ENCODE results near the gene KLC4. TPM values are rescaled to one million over a fixed set of nuclear protein-coding genes. Genes with fewer than 3 reads are reported as not detected.

KLC4 gene
- total and polyA plus RNA-seq, 9 of the 15 experiments (the other 6 are each of a cell fraction or from before 2014, with no cell fraction given): 1.7 to 16.2 (median 7.7) TPM

DNA sequence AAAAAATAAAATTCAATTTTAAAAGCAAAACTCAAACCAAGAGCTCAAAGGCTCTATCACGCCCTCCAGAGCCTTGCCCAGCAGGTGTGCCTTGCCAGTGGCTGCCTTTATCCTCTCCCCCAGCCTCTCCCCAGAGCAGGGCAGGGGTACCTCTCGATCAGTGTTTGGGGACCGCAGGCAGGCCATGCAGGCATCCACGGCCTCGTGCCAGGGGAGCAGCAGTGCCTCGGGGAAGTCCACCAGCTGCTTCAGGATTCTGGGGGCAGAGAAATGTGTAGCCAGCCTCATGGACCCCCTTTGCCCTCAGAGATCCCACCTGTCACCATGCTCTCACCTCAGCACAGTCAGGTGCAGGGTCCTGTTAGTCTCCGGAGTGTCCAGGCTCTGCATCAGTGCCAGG lies 11.4 kb upstream of the KLC4 start:
- in situ Hi-C loops (cut with MboI) (no loop called here), intact Hi-C loops (cut with micrococcal nuclease) (no loop called here)
- no peak overlapping the region for H3K4me2 ChIP-seq (ENCODE audit: insufficient read depth, low read length)
- DNase-seq (ENCODE audit: extremely low read depth in 1 of 4, low spot score in 3 of 4) (no peak), FAIRE-seq (no peak), ATAC-seq (no peak)
- TF ChIP-seq RCOR1 (IDR thresholded peaks at IDR 0.05; ENCODE audit: borderline replicate concordance in 1 of 2, low read depth in 2 of 2, low read length in 2 of 2) (no peak), POLR2G (IDR thresholded peaks at IDR 0.05; ENCODE audit: low read depth, low read length) (peak; percentile 52; the same call in 1 of the 2 replicates), MXI1 (IDR thresholded peaks at IDR 0.05; ENCODE audit: low read depth, low read length) (no peak), TOE1 (IDR thresholded peaks at IDR 0.05; ENCODE audit: borderline replicate concordance) (no peak), TOE1 (CRISPR knock-in tag; IDR thresholded peaks at IDR 0.05; ENCODE audit: borderline replicate concordance, low read depth) (no peak), RBFOX2 (IDR thresholded peaks at IDR 0.05; ENCODE audit: low read depth, low read length) (peak; percentile 52), XRCC3 (IDR thresholded peaks at IDR 0.05) (no peak), PPARD (CRISPR knock-in tag; IDR thresholded peaks at IDR 0.05) (no peak)
- no peaks in the 10 kb centered on the region for H3K9me3 ChIP-seq (replicated peaks; ENCODE audit: control insufficient read depth, insufficient read depth, low read depth, low read length)
- H3K79me2 ChIP-seq (ENCODE audit: control insufficient read depth, insufficient read depth, low read length): peaks cover 16% of the 10 kb centered on the region
- peaks cover 12% of the 10 kb centered on the region for H3K9me1 ChIP-seq (ENCODE audit: control insufficient read depth, insufficient read depth, low read length)
- no peak overlapping the region for H3K27ac ChIP-seq (ENCODE audit: extremely low read depth, low read depth, low read length)
- no peaks in the 10 kb centered on the region for H3K27me3 ChIP-seq (ENCODE audit: control insufficient read depth in 2 of 2, insufficient read depth in 2 of 2, low read length in 2 of 2)
- ChIA-PET CTCF (ENCODE audit: low intra/inter-chr PET ratio) (no interaction called here), POLR2A (interaction anchor here (0.6 to 3.9 kb wide), 7 partner anchors 13 to 635 kb away, joined by 3 to 22 read pairs (median 3); no protein-coding TSS in a partner anchor)
- peak overlapping the region in 1 of 2 experiments; percentile 66; a peak in 2 of 4 replicates for H3K9ac ChIP-seq (ENCODE audit: insufficient read depth in 1 of 2, low read depth in 2 of 2, low read length in 2 of 2)
- no peaks in the 10 kb centered on the region for H4K20me1 ChIP-seq (replicated peaks; ENCODE audit: control insufficient read depth, insufficient read depth, low read length)
- H2AFZ ChIP-seq (ENCODE audit: low read depth, low read length): no peak overlapping the region
- no peak overlapping the region for H3K4me3 ChIP-seq
- 91% methylated on average over 7 of the region's 7 CpGs for WGBS (ENCODE audit: insufficient coverage, low coverage, missing lambda C conversion rate)
- peaks cover 71% of the 10 kb centered on the region for H3K36me3 ChIP-seq (ENCODE audit: control insufficient read depth, insufficient read depth, low read length)
- H3K4me1 ChIP-seq (replicated peaks in 1 of 2; ENCODE audit: control insufficient read depth in 2 of 2, insufficient read depth in 2 of 2, low read length in 2 of 2): peaks cover 14 to 17% of the 10 kb centered on the region in 2 experiments
- BruUV-seq (replicated peaks): no TSS peak
